NCI-H1048 (cell line): ENCODE data around the gene CDC42SE2.
A peak's percentile ranks its signal among the peaks of the same experiment; 100 is the strongest.

Experiments used
- DNase-seq: peaks from one replicate; lab custom pipeline; 2025; lab: John Stamatoyannopoulos, UW

The CDC42SE2 gene, protein sequence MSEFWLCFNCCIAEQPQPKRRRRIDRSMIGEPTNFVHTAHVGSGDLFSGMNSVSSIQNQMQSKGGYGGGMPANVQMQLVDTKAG

DNA sequence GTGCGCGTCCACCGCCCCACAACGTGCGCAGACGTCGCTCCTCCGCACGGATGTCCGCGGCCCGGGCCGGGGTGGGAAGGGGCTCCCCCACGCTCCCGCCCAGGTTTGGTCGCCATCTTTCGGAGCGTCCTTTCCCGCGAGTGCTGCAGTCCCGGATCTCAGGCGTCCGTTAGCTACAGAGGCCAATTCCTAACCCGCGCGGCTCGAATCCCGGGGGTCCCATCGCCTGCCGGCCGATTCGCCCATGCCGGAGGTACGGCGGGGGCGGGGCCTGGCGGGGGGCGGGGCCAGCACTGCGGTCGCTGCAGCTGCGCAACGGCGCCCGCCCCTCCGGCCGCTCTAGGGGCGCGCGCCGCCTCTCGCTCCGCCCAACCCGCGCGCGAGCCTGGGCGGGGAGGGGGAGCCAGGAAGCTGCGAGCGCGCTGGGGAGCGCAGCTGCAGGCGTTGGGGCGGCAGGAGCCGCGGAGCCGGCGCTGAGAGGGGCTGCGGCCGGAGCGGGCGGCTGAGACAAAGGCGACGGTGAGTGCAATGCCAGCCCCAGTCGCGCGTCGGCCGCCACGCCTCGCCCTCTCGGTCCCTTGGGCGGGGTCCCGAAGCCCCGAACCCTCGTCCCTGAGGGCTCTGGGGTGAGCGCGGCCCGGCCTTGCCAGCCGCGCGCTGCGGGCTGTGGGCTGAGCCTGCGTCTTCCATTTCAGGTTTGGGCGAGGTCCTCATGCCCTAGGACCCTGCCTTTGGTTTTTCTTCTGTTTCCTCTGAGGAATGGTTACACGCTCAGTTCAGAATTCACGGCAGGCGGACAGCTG is at the start of gene CDC42SE2:
Gene CDC42SE2, plus strand, starts transcription at position 406 of the 803 bp plus-strand sequence. CDS start 95,441 bp downstream, outside the sequence.
- peak; percentile 73 for DNase-seq

DNA sequence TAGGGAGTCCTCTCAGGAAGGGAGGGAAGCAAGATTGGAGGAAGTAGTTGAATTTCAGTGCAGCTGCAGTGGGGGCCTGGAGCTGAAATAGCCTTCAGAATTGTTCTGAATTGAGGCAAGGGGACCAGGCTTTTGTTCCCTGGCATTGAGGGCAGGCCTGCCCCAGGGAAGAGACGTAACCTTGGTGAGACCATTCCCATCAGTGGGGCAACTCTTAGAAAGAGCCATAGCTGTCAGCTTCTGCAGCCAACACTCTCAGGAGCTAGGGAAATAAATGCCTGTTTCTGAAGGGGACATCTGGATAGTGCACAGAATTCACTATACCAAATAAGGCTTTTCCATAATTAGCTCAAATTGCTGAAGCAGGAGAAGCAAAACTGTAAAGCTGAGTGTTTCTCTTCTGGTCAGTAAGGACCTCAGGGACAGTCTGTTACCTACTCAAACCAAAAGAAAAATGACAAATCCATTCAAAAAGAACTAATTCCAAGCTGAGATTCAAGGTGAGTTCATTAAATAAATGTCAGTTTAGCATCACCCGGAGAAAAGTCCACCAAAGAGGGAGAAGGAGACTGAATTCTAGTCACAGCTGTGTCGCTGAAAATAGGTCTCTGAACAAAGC is 49.1 kb upstream of the CDC42SE2 start:
- DNase-seq: no peak

DNA sequence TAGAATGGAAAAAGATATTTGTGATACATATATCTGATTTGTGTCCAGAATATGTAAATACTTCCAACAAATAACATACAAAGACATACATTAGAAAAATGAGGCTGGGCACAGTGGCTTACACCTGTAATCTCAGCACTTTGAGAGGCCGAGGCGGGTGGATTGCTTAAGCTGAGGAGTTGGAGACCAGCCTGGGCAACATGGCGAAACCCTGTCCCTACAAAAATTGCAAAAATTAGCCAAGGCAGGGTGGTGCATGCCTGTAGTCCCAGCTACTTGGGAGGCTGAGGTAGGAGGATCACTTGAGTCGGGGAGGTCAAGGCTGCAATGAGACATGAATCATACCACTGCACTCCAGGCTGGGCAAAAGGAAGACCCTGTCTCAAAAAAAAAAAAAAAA is 46.1 kb upstream of the CDC42SE2 start:
- DNase-seq: no peak

DNA sequence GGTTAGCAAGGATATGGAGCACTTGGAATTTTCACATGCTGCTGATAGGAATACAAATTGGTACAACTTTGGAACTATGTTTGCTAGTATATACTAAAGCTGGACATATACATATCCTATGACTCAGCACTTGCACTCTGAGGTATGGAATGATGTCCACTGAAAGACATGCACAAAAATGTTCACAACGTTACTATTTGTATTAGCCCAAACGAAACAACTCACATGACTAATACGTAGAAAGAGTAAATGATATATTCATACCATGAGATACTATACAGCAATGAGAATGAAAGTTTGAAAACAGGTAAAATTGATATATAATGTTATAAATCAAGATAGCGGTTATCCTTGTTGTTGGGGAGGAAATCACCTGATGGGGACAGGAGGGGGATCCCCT is 45.5 kb upstream of the CDC42SE2 start:
- DNase-seq: no peak

DNA sequence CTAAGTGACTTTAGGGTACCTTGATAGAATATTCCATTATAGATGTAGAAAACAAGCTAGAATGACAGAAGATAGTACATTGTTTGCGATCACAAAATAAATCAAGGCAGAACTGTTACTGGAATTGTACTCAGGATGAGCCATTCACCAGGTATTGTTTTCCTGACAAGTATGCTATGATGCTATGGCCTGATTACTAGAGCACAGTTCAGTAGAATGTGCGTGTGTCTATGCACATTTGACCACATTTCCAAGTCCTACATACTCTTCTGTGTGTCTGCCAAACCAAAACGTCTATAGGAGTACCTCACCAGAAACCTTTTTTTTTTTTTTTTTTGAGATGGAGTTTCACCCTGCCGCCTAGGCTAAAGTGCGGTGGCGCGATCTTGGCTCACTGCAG is 43.3 kb upstream of the CDC42SE2 start:
- DNase-seq: no peak

DNA sequence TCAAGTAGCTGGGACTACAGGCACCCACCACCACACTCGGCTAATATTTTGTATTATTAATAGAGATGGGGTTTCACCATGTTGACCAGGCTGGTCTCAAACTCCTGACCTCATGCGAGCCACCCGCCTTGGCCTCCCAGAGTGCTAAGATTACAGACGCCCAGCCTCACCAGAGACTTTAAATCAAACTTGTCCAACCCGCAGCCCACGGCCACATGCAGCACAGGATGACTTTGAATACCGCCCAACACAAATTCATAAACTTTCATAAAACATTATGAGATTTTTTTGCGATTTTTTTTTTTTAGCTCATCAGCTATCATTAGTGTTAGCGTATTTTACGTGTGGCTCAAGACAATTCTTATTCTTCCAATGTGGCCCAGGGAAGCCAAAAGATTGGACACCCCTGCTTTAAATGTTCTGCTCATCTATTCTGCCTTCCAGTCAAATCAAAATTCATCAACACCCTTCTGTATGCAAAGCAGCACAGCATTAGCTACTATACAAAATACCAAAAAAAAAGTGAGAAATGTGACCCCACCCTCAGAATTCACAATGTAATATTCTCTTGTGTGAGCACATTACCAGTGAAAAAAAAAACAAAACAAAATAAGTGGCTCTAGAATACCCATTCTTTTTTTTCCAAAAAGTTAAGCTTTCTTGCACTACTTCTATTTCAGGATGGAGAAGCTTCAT is 42.7 kb upstream of the CDC42SE2 start:
- no peak for DNase-seq

DNA sequence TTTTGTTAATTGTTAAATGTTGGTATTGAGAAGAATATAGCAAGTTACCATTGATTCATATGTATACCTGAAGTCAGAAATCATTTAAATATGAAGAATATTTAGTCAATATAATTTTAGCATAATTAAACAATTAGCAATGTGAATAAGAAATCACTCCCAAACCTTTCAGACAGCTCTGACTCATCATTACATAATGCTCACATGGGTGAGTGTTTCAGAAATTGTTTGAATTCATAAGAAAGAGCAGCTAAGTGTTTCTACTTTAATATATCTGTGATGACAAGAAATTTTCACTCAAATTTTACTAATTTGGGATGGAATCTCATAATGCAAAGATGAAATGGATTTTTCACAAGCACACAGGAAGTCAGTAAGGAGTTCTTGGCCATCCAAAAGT is 42.0 kb upstream of the CDC42SE2 start:
- no peak for DNase-seq

DNA sequence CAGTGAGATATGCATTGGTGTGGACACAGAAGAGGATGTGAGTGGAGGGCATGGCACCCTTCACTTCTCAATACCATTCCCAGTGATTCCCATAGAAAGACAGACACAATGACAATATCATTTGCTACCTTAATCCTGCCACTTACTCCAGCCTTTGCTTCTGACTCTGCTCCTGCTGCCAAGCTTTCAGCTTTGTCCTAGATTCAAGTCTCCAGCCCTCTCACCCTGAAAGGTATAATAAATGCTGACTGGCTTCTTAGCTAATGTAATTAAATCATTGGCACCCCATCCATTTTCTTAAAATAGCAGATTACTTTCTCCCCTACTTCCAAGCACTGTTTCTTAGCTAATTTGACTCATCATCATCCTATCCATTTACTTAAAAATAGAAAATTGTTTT is 41.1 kb upstream of the CDC42SE2 start:
- DNase-seq: no peak

DNA sequence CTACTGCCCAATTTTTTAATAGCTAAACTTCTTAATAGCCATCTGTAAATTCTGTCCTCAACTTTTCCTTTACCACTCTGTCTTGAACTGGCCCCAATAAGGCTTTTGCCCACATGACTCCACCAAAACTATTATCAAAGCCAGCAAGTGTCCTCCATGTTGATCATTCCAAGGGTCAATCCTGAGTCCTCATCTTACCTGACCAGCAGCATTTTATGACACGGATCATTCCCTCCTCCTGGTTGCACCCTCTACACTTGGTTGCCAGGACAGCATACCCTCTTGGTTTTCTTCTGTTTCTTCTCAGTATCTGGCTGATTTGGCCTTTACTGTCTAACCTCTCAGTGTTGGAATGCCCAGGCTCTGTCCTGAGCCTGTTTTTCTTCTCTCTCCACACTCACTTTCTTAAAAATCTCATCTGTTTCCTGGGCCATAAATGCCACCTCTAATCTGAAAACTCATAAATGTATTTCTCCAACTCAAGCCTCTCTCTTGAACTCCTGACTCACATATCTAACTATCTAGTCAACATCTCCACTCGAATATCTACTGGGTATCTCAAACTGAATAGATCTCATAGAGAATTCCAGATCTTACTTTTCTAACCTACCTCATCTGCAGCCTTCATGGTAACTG is 40.0 kb upstream of the CDC42SE2 start:
- no peak for DNase-seq

DNA sequence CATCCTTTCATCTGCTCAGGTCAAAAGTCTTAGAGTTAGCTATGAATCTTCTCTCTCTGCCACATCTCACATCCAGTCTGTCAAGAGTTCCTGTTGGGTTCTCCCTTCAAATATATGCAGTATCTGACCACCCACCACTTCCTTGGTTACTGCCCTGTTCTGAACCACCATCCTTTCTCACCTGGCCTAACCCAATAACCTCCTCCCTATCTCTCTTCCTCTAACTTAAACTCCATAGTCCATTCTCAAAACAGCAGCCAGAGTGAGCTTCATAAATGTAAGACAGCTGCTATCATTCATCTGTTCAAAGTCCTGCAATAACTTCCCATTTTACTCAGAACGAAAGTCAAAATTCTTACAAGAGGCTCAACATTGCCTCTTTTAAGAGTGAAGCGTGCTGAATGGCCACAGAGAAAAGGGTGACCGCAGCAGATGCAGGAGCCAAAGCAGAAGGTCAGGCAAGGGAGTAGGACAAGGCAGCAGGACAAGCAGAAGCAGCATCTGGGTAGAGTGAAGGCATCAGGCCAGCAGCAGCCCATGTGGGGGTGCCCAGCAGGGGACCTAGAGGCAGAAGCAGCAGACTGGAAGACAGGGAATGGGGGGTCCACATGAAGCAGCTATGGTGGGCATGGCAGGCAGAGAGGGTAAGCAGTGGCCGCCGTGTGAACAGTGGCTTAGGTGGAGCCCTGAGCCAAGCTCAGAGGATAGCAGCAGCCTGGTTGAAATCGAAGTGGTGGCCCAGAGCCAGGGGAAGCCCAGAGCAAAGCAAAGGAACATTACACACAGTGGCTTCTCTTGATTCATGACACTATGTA is 39.3 kb upstream of the CDC42SE2 start:
- no peak for DNase-seq

DNA sequence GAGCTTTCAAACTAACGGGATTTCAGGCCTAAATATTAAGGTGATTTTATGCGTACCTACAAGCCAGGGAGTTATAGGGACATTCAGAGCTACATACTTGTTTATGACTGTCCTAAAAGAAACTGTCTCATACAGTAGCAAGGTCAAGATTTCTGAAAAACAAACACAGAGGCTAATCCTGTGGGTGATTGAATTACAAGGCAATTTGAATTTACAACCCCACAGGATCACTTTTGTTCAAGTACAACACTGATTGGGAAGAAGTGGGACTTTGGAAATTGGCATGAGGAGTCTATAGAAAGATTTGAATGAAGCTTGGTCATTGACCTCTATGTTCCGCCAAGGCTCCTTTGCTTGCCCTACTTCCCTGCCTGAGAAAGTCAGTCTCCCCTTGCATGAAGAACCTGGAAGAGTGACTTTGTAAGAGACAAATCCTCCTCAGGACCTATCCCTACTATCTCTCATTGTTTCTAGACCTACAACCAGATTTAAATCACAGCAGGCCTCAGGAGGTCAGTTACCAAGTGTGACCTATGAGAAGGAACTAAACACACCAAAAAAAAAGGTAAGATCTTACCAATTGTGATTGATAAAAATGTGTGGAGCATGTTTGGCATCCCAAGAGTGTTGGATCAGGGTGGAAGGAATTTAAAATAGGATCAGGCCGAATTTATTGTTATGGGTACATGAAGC is 38.4 kb upstream of the CDC42SE2 start:
- DNase-seq: no peak

DNA sequence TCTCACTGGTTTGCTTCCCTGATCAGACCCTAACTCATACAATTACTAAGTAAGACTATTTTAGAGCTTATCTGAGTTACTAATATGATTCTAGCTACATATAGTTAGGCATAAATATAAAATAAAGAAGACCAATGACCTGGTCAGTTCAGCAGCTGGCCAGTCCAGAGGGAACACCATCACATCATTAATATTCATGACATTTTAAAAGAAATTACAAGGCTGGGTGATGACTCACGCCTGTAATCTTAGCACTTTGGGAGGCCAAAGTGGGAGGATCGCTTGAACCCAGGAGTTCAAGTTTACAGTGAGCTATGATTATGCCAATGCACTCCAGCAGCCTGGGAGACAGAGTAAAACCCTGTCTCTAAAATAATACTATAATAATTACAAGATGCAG is 37.0 kb upstream of the CDC42SE2 start:
- DNase-seq: no peak

DNA sequence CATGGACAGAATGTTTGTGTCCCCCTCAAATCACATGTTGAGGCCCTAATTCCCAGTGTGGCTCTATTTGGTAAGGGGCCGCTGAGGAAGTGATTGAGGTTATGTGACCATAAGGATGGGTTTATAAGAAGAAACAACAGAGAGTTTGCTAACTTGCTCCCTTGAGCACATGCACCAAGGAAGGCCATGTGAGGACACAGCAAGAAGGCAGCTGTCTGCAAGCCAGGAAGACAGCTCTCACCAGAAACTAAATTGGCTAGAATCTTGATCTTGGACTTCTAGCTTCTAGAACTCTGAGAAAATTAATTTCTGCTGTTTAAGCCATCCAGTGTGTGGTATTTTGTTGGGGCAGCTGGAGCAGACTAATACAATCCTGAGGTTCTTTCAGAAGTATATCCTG is 35.2 kb upstream of the CDC42SE2 start:
- no peak for DNase-seq

DNA sequence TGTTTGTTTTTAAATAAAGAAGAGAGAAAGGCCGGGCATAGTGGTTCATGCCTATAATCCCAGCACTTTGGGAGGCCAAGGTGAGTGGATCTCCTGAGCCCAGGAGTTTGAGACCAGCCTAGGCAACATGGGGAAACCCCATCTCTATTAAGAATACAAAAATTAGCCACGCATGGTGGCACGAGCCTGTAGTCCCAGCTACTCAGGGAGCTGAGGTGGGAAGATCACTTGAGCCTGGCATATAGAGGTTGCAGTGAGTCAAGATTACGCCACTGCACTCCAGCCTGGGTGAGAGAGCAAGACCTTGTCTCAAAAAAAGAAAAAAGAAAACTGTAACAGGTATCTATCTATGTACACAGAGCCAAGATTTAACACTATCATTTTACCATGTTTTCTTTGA is 34.2 kb upstream of the CDC42SE2 start:
- DNase-seq: no peak

DNA sequence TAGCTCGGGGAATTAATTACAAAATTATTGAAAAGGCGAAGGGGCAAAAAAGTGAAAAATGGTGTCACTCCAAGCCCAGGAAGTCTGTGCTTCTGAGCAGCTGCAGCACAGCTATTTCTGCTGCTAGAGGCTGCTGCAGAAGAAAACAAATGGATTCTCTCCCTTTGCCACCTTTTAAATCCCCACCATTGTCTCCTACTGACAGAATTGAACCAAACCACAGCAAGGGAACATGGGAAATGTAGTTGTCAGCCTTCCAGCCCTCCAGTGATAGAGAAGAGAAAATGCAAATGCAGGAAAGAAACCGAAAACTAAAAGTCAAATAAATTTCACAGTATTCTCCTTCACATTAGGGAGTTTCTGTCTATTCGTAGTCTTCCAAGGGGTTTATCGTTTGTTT is 33.4 kb upstream of the CDC42SE2 start:
- no peak for DNase-seq

DNA sequence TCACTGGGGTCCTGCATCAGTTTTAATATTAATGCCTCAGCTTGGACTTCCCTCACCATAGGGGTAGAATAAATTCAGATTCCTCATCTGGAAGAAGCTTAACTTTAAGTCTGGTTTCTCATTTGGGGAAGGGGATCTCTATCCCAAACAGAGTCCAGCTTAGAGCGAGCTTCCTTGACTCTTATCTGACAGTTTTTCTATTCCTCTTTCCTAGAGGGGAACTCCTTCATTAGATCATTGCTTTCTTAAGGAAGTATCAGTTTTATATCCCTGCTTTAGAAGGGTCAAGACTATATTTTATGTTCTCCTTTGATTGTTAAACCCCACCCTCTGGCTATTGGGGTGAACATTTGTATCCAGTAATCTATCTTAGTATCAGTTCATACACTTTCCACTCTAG is 24.2 kb upstream of the CDC42SE2 start:
- DNase-seq: no peak

DNA sequence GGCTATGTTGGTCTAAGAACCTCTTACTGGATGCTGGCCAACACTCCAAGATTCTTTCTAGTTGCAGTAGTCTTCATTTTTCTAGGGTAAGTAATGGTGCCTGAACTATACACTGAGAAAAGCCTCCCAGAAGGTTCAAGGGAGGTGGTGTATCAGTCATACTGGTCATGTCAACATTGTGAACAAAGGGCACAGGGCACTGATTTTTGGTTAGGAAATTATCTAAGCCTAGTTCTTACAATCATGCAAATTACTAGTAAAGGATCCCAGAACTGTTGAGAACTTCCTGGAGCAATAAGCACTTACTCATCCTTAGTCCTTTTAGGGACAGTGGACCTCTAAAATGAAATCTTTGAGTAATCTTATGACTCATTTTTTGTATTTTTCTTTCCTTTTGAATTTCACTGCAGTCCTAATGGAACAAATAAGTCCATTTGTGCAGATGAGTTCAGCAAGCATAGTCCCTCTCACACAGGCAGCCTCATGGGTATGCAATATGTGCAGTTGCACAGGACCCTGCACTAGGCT is 21.1 kb upstream of the CDC42SE2 start:
- no peak for DNase-seq

DNA sequence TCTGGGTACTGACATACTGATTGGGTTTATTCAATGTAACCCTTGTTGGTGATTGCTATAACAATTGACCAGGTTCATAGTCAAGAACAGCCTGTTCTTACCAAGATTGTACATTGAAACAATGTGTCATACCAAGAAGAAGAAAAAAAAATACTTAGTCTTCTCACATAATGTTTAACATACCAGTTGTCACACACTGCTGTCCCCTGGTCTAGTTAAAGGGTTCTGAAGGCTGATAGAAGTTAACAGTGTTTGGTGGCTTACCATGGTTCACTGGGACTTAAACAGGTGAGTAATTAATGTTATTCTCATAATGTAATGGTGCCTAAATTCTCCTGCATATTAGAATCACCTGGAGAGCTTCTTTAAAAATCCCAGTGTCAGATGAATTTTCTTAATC is 18.5 kb upstream of the CDC42SE2 start:
- no peak for DNase-seq

DNA sequence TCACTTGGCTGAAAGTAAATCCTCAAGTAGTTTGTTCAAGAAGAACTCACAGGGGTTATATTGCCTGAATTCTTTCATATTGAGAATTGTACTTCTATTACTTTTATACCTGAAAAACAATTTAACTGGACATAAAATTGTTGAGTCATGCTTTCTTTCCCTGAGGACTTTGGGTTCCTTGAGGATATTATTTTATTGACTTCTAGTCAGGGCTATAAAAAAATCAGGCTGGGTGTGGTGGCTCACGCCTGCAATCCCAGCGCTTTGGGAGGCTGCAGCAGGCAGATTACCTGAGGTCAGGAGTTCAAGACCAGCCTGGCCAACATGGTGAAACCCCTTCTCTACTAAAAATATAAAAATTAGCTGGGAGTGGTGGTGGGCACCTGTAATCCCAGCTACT is 17.9 kb upstream of the CDC42SE2 start:
- no peak for DNase-seq

DNA sequence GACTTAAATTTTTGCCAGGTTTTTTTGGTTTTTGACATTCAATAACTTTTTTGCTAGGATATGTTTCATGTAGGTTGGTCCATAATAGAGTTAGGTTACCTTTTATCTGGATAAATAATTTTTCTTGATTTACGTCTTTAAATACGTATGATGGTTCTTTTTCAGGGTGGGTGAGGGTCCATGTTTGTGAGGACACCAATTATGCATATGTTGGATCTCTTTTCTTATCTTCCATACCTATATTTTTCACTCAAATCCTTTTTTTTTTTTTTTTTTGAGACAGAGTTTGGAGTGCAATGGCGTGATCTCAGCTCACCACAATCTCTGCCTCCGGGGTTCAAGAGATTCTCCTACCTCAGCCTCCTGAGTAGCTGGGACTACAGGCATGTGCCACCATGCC is 17.3 kb upstream of the CDC42SE2 start:
- no peak for DNase-seq
